HEK293 (cell line): ENCODE results near the gene TTC27.

Experiments
- CTCF ChIA-PET: fragments of 350-600 bp; formaldehyde crosslinking; extraction: SDS; loops from one replicate; lab custom pipeline; 2021; ENCODE audit warnings: antibody characterized with exemption; lab: Yijun Ruan, JAX
- POLR2A ChIA-PET: fragments of 300-600 bp; formaldehyde crosslinking; extraction: SDS; loops from one replicate; lab custom pipeline; 2020; ENCODE audit warnings: antibody characterized with exemption, inconsistent platforms; lab: Yijun Ruan, JAX
- H3K27ac ChIP-seq: fragments of 200-500 bp; sonication (Bioruptor generic); 2 replicates; pipeline ENCODE4 v1.5.1; 2014; ENCODE audit warnings: low read depth, low read length, control low read depth, inconsistent platforms; ENCODE audit errors: extremely low read depth
- H3K36me3 ChIP-seq, 2 experiments: fragments of 200-500 bp in 1 of 2; sonication (Bioruptor generic) in 1 of 2; 1 replicate in 1 of 2; 2 replicates in 1 of 2; pipeline ENCODE4 v1.5.1; 2014 to 2017; ENCODE audit warnings: inconsistent platforms in 2 of 2, low read length in 2 of 2; ENCODE audit not compliant: control insufficient read depth in 2 of 2, insufficient read depth in 1 of 2
- H3K4me1 ChIP-seq: fragments of 200-500 bp; sonication (Bioruptor generic); 2 replicates; pipeline ENCODE4 v1.5.1; 2014; ENCODE audit warnings: mild to moderate bottlenecking, low read length, inconsistent platforms; ENCODE audit not compliant: control insufficient read depth, insufficient read depth
- H3K4me3 ChIP-seq: 2 replicates; pipeline ENCODE4 v1.5.1; 2011; ENCODE audit warnings: low read depth, mild to moderate bottlenecking, control low read depth, low read length, moderate library complexity
- H3K9me3 ChIP-seq: fragments of 200-500 bp; sonication (Bioruptor generic); 2 replicates; pipeline ENCODE4 v1.5.1; 2014; ENCODE audit warnings: low read depth, low read length, inconsistent platforms; ENCODE audit not compliant: control insufficient read depth, insufficient read depth
- BCL11A ChIP-seq: fragments of 450-650 bp; formaldehyde crosslinking; IDR thresholded peaks from 2 replicates; pipeline ENCODE4 v1.5.1; 2016; ENCODE audit warnings: low read depth, missing biosample characterization, missing genetic modification characterization
- GFI1B ChIP-seq: fragments of 450-650 bp; formaldehyde crosslinking; IDR thresholded peaks from 2 replicates; pipeline ENCODE4 v1.5.1; 2016; ENCODE audit warnings: missing biosample characterization, missing genetic modification characterization
- SALL2 ChIP-seq: fragments of 450-650 bp; formaldehyde crosslinking; IDR thresholded peaks from 2 replicates; pipeline ENCODE4 v1.5.0; 2017; ENCODE audit warnings: missing biosample characterization, mild to moderate bottlenecking, missing genetic modification characterization, borderline replicate concordance
- ZIC2 ChIP-seq: fragments of 450-650 bp; formaldehyde crosslinking; IDR thresholded peaks from 2 replicates; pipeline ENCODE4 v1.5.1; 2016; ENCODE audit warnings: missing biosample characterization, missing genetic modification characterization
- ZNF155 ChIP-seq: fragments of 450-650 bp; formaldehyde crosslinking; IDR thresholded peaks from 2 replicates; pipeline ENCODE4 v1.5.1; 2016; ENCODE audit warnings: missing biosample characterization, missing genetic modification characterization
- ZNF174 ChIP-seq: fragments of 450-650 bp; formaldehyde crosslinking; IDR thresholded peaks from 2 replicates; pipeline ENCODE4 v1.5.0; 2017; ENCODE audit warnings: missing biosample characterization, mild to moderate bottlenecking, missing genetic modification characterization
- ZNF184 ChIP-seq: fragments of 450-650 bp; IDR thresholded peaks from 2 replicates; pipeline ENCODE4 v1.5.1; 2018; ENCODE audit warnings: missing biosample characterization, mild to moderate bottlenecking, missing genetic modification characterization
- ZNF292 ChIP-seq: fragments of 450-650 bp; formaldehyde crosslinking; IDR thresholded peaks from 2 replicates; pipeline ENCODE4 v1.5.1; 2016; ENCODE audit warnings: low read depth, missing biosample characterization, missing genetic modification characterization, borderline replicate concordance
- ZNF548 ChIP-seq: fragments of 450-650 bp; formaldehyde crosslinking; IDR thresholded peaks from 2 replicates; pipeline ENCODE4 v1.5.1; 2016; ENCODE audit warnings: missing biosample characterization, missing genetic modification characterization
- ZNF701 ChIP-seq: fragments of 450-650 bp; formaldehyde crosslinking; IDR thresholded peaks from 2 replicates; pipeline ENCODE4 v1.5.1; 2016; ENCODE audit warnings: missing biosample characterization, missing genetic modification characterization
- TF ChIP-seq, protein P1 (sequence below): fragments of 450-650 bp; formaldehyde crosslinking; IDR thresholded peaks from 2 replicates; pipeline ENCODE4 v1.5.1; 2016; ENCODE audit warnings: missing biosample characterization, missing genetic modification characterization
- TF ChIP-seq, protein P2 (sequence below): fragments of 450-650 bp; formaldehyde crosslinking; IDR thresholded peaks from 2 replicates; pipeline ENCODE4 v1.5.0; 2017; ENCODE audit warnings: missing biosample characterization, missing genetic modification characterization, borderline replicate concordance
- TF ChIP-seq, protein P3 (sequence below): fragments of 450-650 bp; formaldehyde crosslinking; IDR thresholded peaks from 2 replicates; pipeline ENCODE4 v1.5.1; 2016; ENCODE audit warnings: missing biosample characterization, missing genetic modification characterization
- TF ChIP-seq, protein P4 (sequence below): fragments of 450-650 bp; formaldehyde crosslinking; IDR thresholded peaks from 2 replicates; pipeline ENCODE4 v1.5.1; 2016; ENCODE audit warnings: missing biosample characterization, missing genetic modification characterization
- TF ChIP-seq, protein P5 (sequence below): fragments of 450-650 bp; formaldehyde crosslinking; optimal IDR thresholded peaks from 2 replicates; pipeline ENCODE3; 2016; ENCODE audit warnings: missing biosample characterization, mild to moderate bottlenecking, missing genetic modification characterization
- TF ChIP-seq, protein P6 (sequence below): fragments of 450-650 bp; formaldehyde crosslinking; conservative IDR thresholded peaks from 2 replicates; pipeline ENCODE4 v1.5.1; 2016; ENCODE audit warnings: low read depth, missing biosample characterization, missing genetic modification characterization

Gene TTC27

DNA sequence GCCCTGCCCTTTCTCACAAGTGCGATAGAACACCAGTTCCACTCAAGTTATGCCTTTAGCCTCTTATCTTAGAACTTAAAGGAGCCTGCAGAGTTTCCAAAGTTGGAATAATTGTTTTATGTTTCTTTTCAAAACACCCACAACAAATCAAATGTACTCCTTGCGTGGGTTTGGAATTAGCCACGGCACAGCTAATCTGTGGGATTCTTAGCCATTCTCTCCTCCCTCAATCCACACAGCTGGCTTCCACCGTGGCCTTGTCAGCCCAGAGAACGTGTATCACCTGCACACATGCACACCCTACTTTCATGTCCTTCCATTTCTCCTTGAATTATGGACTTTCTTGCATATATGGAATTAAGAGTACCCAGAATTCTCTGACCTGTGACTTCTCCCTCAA lies 183.8 kb downstream of the TTC27 start (continued):
- TF ChIP-seq, protein P1, sequence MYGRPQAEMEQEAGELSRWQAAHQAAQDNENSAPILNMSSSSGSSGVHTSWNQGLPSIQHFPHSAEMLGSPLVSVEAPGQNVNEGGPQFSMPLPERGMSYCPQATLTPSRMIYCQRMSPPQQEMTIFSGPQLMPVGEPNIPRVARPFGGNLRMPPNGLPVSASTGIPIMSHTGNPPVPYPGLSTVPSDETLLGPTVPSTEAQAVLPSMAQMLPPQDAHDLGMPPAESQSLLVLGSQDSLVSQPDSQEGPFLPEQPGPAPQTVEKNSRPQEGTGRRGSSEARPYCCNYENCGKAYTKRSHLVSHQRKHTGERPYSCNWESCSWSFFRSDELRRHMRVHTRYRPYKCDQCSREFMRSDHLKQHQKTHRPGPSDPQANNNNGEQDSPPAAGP (tag by site-specific recombination): no peak
- TF ChIP-seq, protein P2, sequence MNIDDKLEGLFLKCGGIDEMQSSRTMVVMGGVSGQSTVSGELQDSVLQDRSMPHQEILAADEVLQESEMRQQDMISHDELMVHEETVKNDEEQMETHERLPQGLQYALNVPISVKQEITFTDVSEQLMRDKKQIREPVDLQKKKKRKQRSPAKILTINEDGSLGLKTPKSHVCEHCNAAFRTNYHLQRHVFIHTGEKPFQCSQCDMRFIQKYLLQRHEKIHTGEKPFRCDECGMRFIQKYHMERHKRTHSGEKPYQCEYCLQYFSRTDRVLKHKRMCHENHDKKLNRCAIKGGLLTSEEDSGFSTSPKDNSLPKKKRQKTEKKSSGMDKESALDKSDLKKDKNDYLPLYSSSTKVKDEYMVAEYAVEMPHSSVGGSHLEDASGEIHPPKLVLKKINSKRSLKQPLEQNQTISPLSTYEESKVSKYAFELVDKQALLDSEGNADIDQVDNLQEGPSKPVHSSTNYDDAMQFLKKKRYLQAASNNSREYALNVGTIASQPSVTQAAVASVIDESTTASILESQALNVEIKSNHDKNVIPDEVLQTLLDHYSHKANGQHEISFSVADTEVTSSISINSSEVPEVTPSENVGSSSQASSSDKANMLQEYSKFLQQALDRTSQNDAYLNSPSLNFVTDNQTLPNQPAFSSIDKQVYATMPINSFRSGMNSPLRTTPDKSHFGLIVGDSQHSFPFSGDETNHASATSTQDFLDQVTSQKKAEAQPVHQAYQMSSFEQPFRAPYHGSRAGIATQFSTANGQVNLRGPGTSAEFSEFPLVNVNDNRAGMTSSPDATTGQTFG (tag by site-specific recombination): no peak
- TF ChIP-seq ZNF155 (tag by site-specific recombination): no peak
- TF ChIP-seq, protein P3, sequence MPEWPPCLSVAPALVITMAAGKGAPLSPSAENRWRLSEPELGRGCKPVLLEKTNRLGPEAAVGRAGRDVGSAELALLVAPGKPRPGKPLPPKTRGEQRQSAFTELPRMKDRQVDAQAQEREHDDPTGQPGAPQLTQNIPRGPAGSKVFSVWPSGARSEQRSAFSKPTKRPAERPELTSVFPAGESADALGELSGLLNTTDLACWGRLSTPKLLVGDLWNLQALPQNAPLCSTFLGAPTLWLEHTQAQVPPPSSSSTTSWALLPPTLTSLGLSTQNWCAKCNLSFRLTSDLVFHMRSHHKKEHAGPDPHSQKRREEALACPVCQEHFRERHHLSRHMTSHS (tag by site-specific recombination): no peak

DNA sequence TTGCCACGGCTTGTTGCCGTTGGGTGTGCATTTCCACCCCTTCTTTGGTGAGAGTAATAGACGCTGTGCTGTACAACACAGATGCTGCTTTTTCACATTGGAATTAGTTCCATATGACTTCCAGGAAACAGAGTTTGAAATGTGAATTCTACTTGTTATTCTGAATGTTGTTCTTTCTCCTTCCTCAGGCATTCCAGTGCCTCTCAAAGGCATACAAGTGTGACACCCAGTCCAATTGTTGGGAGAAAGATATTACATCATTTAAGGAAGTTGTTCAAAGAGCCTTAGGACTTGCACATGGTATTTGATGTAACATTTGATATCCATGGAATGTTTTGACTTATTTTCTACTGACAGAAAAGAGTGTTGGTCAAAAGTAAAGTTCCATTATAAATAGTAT lies 184.5 kb downstream of the TTC27 start:
- TF ChIP-seq GFI1B (tag by site-specific recombination) (no peak), ZNF548 (tag by site-specific recombination) (no peak), BCL11A (no peak), ZNF184 (tag by site-specific recombination) (no peak), SALL2 (tag by site-specific recombination) (no peak), ZNF174 (tag by site-specific recombination) (no peak), ZIC2 (tag by site-specific recombination) (no peak), ZNF292 (tag by site-specific recombination) (no peak), ZNF701 (no peak)
- TF ChIP-seq, protein P3 (tag by site-specific recombination): no peak
- TF ChIP-seq, protein P4, sequence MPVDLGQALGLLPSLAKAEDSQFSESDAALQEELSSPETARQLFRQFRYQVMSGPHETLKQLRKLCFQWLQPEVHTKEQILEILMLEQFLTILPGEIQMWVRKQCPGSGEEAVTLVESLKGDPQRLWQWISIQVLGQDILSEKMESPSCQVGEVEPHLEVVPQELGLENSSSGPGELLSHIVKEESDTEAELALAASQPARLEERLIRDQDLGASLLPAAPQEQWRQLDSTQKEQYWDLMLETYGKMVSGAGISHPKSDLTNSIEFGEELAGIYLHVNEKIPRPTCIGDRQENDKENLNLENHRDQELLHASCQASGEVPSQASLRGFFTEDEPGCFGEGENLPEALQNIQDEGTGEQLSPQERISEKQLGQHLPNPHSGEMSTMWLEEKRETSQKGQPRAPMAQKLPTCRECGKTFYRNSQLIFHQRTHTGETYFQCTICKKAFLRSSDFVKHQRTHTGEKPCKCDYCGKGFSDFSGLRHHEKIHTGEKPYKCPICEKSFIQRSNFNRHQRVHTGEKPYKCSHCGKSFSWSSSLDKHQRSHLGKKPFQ (tag by site-specific recombination): no peak
- TF ChIP-seq, protein P5, sequence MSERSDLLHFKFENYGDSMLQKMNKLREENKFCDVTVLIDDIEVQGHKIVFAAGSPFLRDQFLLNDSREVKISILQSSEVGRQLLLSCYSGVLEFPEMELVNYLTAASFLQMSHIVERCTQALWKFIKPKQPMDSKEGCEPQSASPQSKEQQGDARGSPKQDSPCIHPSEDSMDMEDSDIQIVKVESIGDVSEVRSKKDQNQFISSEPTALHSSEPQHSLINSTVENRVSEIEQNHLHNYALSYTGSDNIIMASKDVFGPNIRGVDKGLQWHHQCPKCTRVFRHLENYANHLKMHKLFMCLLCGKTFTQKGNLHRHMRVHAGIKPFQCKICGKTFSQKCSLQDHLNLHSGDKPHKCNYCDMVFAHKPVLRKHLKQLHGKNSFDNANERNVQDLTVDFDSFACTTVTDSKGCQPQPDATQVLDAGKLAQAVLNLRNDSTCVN (tag by site-specific recombination): no peak
- TF ChIP-seq, protein P6, sequence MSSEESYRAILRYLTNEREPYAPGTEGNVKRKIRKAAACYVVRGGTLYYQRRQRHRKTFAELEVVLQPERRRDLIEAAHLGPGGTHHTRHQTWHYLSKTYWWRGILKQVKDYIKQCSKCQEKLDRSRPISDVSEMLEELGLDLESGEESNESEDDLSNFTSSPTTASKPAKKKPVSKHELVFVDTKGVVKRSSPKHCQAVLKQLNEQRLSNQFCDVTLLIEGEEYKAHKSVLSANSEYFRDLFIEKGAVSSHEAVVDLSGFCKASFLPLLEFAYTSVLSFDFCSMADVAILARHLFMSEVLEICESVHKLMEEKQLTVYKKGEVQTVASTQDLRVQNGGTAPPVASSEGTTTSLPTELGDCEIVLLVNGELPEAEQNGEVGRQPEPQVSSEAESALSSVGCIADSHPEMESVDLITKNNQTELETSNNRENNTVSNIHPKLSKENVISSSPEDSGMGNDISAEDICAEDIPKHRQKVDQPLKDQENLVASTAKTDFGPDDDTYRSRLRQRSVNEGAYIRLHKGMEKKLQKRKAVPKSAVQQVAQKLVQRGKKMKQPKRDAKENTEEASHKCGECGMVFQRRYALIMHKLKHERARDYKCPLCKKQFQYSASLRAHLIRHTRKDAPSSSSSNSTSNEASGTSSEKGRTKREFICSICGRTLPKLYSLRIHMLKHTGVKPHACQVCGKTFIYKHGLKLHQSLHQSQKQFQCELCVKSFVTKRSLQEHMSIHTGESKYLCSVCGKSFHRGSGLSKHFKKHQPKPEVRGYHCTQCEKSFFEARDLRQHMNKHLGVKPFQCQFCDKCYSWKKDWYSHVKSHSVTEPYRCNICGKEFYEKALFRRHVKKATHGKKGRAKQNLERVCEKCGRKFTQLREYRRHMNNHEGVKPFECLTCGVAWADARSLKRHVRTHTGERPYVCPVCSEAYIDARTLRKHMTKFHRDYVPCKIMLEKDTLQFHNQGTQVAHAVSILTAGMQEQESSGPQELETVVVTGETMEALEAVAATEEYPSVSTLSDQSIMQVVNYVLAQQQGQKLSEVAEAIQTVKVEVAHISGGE (tag by site-specific recombination): no peak
- H3K27ac ChIP-seq: no peak overlapping the region
- H3K36me3 ChIP-seq: no peaks in the 10 kb centered on the region
- CTCF ChIA-PET: no interaction called here
- no peak overlapping the region for H3K4me3 ChIP-seq
- no peaks in the 10 kb centered on the region for H3K9me3 ChIP-seq
- no peaks in the 10 kb centered on the region for H3K4me1 ChIP-seq
- POLR2A ChIA-PET: no interaction called here
